Heart right ventricle (tissue), 16 donors: ENCODE results near the gene OPN1SW. TPM values are rescaled to one million over a fixed set of nuclear protein-coding genes. Genes with fewer than 3 reads are reported as not detected.

Experiments
- ATAC-seq, 8 donors: fragments of 200-7000 bp; cut with Tn5 transposase; one replicate each; pipeline ENCODE4 v1.9.1; 2020; ENCODE audit warnings: mild to moderate bottlenecking in 8 of 8, moderate library complexity in 8 of 8, moderate number of reproducible peaks in 1 of 8
- DNase-seq, 2 donors: peaks; one replicate each; pipeline ENCODE4 v3.0.0-alpha.2; 2020
- H3K27ac ChIP-seq, 10 donors: fragments of 200-600 bp; sonication (generic) in 2 of 10; one replicate each; pipeline versions ENCODE4 v1.5.0 to v1.8.0; 2020 to 2022; ENCODE audit warnings: mild to moderate bottlenecking in 3 of 10
- H3K27me3 ChIP-seq, 7 donors: fragments of 200-600 bp; one replicate each; pipeline ENCODE4 v1.8.0; 2021 to 2022; ENCODE audit warnings: mild to moderate bottlenecking in 2 of 7
- H3K36me3 ChIP-seq, 9 donors: fragments of 200-600 bp; sonication (generic) in 1 of 9; one replicate each; pipeline versions ENCODE4 v1.5.0 to v1.8.0; 2020 to 2022; ENCODE audit warnings: mild to moderate bottlenecking in 2 of 9
- H3K4me1 ChIP-seq, 9 donors: fragments of 200-600 bp; sonication (generic) in 1 of 9; one replicate each; pipeline versions ENCODE4 v1.5.0 to v1.8.0; 2020 to 2022; ENCODE audit warnings: mild to moderate bottlenecking in 4 of 9
- H3K4me3 ChIP-seq, 10 donors: fragments of 200-600 bp; sonication (generic) in 2 of 10; one replicate each; pipeline versions ENCODE4 v1.5.0 to v1.8.0; 2020 to 2022; ENCODE audit warnings: mild to moderate bottlenecking in 7 of 10, moderate library complexity in 2 of 10
- H3K9me3 ChIP-seq, 11 donors: fragments of 200-600 bp in 10 of 11; sonication (generic) in 2 of 11; one replicate each; pipeline versions ENCODE4 v1.5.0 to v1.8.0; 2013 to 2022; ENCODE audit warnings: mild to moderate bottlenecking in 2 of 11, control low read depth in 1 of 11, moderate library complexity in 1 of 11
- WGBS, 2 donors: extraction: QIAGEN DNeasy Blood & Tissue Kit; methylation state at CpG; one replicate each; pipeline ENCODE4 v1.1.7; 2013; ENCODE audit warnings: inconsistent platforms in 1 of 2; 5-methylcytosine and 5-hydroxymethylcytosine counted together
- intact Hi-C, 10 donors: fragments of 100-400 bp; cut with DNase I; formaldehyde crosslinking; loops; one replicate each; pipeline versions ENCODE4 v1.11.1 to v1.14.2; 2022
- polyA plus RNA-seq, 2 donors: library from polyadenylated mRNA; stranded (reverse); fragments of 200-250 nt; gene quantifications; one replicate each; pipeline ENCODE4 v1.2.3, GENCODE V29; 2013
- total RNA-seq, 10 donors: library from RNA; stranded (reverse); fragmentation: NEBNext Ultra II Directional in 3 of 10; extraction: Animal tissue kit (Norgen Biotek cat#: 25700) in 3 of 10; gene quantifications; one replicate each; pipeline versions ENCODE4 v1.2.1 to v1.2.4, GENCODE V29; 2021 to 2023
- TF ChIP-seq, protein P1 (sequence below), 9 donors: fragments of 200-600 bp; sonication (generic) in 2 of 9; IDR thresholded peaks; one replicate each; pipeline versions ENCODE4 v1.5.0 to v1.8.0; 2021 to 2022; ENCODE audit warnings: antibody characterized with exemption in 9 of 9, mild to moderate bottlenecking in 5 of 9, moderate library complexity in 1 of 9
- donor health status: Arrhythmogenic right ventricular cardiomyopathy.
- donor health status: ischemic (EF 13 %, LVEDD 7.1; RV severe dilation, severe dysfunction).
- donor health status: healthy with polysubstance abuse.
- donor health status: DM: no; HTN: yes; CAD: no.
- donor health status: DM: no; HTN: no; CAD: no.
- donor health status: ischemic (EF 25% LVEDD 6.9; RV normal size, moderate dysfunction).
- donor health status: ischemic (EF 25% LVEDD 5.7; RV mildly dilated, moderate dysfunction).
- donor health status: healthy.
- donor health status: DM: yes; HTN: yes; CAD: no.
- donor health status: Ischemic cardiomyopathy.
- donor health status: ischemic (EF 35%, LVEDD 5.7; RV mildly dilated, moderate dysfunction).
- donor health status: nonischemic (EF 11% LVEDD 7.7; RV severe dilation, severe dysfunction).
- donor health status: DM: yes; HTN: yes; CAD: no.
- donor health status: PGD.
- donor health status: ischemic (EF 29% LVEDD 5.4; RV normal size, mild dysfunction).
- donor health status: nonischemic (EF 23%, LVEDD 6.1; RV moderate dilation, normal function).

Gene OPN1SW
- total and polyA plus RNA-seq, 12 donors, result not detected

DNA sequence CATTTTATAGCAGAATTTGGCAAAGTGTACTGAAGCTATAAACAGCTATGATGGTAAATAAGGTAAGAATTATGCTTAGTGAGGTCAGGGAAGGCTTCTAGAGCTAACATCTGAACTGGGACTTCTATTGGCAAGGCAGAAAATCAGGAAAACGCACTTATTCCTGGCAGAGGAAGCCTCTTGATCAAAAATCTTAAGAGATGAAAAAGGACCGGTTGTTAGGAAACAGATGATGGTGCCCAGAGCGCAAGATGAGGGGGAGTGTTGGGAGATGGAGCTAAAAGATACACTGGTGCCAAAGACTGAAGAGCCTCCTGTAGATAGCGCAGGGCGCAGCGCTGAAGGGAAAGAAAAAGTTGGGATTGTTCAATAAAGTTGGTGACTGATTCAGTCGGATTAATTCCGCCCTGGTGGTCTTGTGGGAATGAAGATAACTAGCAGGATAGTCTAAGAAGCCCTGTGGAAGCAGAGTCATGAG is 37.0 kb downstream of the OPN1SW start:
- Histone ChIP-seq H3K27me3 (no peaks in the 10 kb centered on the region), H3K4me1 (peaks cover 3 to 55% (median 42%) of the 10 kb centered on the region in 9 donors), H3K36me3 (peaks cover 0 to 3% (median 0%) of the 10 kb centered on the region in 9 donors), H3K9me3 (no peaks in the 10 kb centered on the region), H3K4me3 (peak overlapping the region in 9 of 10 donors; percentile 69 to 99 (median 94)), H3K27ac (peak overlapping the region; percentile 31 to 97 (median 94))
- TF ChIP-seq, protein P1, sequence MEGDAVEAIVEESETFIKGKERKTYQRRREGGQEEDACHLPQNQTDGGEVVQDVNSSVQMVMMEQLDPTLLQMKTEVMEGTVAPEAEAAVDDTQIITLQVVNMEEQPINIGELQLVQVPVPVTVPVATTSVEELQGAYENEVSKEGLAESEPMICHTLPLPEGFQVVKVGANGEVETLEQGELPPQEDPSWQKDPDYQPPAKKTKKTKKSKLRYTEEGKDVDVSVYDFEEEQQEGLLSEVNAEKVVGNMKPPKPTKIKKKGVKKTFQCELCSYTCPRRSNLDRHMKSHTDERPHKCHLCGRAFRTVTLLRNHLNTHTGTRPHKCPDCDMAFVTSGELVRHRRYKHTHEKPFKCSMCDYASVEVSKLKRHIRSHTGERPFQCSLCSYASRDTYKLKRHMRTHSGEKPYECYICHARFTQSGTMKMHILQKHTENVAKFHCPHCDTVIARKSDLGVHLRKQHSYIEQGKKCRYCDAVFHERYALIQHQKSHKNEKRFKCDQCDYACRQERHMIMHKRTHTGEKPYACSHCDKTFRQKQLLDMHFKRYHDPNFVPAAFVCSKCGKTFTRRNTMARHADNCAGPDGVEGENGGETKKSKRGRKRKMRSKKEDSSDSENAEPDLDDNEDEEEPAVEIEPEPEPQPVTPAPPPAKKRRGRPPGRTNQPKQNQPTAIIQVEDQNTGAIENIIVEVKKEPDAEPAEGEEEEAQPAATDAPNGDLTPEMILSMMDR (IDR thresholded peaks at IDR 0.05), result no peak
- peak in 1 of 2 donors; percentile 8 for DNase-seq
- 1 to 3% methylated on average over 8 of the region's 8 CpGs for WGBS, 2 donors
- ATAC-seq, result peak in 7 of 8 donors; percentile 6 to 46 (median 16)
- intact Hi-C loops, result loop anchor here in 7 of 10 donors (1.0 to 10.0 kb wide), 5 partner anchors 92 to 136 kb away; partner anchors contain the start of genes ATP6V1F (in 5 of the 7) and FLNC (in 1 of the 7)

DNA sequence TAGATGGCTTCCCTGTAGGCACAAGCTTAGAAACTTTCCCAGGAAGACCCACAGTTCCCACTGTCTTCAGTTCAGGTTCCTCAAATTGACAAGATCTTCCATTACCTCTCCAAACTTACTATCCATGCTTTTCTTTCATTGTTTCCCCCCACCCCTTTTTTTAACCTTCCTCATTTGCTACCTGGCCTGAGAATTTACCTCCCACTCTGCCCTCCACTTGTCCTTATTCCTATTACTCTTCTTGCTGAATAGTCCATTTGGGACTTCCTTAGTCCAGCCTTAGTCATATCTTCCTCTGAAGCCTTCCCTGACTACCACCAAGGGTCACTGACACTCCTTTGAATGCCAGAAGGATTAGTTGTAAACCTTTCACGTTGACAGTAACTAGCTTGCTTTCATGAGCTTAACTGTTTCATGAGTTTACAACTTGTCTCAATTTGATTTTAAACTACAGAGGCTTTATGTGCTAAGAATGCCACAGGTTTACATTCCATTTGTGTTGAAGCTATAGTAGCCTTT is 37.7 kb downstream of the OPN1SW start:
- ATAC-seq (no peak), DNase-seq (no peak)
- H3K9me3 ChIP-seq, result no peaks in the 10 kb centered on the region
- H3K36me3 ChIP-seq, result no peaks in the 10 kb centered on the region
- peaks cover 3 to 48% (median 36%) of the 10 kb centered on the region in 9 donors for H3K4me1 ChIP-seq
- TF ChIP-seq, protein P1 (IDR thresholded peaks at IDR 0.05), result no peak
- intact Hi-C loops, result loop anchor here in 6 of 10 donors (2.0 to 10.0 kb wide), 4 partner anchors 93 to 137 kb away; partner anchors contain the start of genes ATP6V1F (in 4 of the 6) and FLNC (in 1 of the 6)
- H3K27me3 ChIP-seq, result peaks cover 0 to 1% (median 0%) of the 10 kb centered on the region in 7 donors
- no peak overlapping the region for H3K4me3 ChIP-seq
- peak overlapping the region in 7 of 10 donors; percentile 93 to 97 (median 94) for H3K27ac ChIP-seq
- WGBS, 2 donors, result 17 to 29% methylated on average over 1 of the region's 1 CpG

DNA sequence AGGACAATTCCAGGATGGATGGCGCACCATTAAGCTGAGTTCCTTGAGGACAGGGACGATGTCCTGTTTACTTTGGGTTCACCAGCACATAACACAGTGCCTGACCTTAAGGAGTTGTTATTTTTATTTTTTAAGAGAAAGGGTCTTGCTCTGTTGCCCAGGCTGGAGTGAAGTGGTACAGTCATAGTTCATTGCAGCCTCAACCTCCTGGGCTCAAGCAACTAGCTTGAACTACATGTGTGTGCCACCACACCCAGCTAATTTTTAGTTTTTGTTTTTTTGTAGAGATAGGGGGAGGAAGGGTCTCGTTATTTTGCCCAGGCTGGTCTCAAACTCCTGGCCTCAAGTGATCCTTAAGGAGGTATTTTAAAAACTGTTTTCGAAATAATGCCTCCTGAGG is 38.2 kb downstream of the OPN1SW start:
- no peak overlapping the region for H3K4me3 ChIP-seq
- ATAC-seq, result no peak
- intact Hi-C loops, result loop anchor here in 5 of 10 donors (5.0 to 10.0 kb wide), 3 partner anchors 125 to 137 kb away; partner anchors contain the start of gene ATP6V1F (in 4 of the 5)

DNA sequence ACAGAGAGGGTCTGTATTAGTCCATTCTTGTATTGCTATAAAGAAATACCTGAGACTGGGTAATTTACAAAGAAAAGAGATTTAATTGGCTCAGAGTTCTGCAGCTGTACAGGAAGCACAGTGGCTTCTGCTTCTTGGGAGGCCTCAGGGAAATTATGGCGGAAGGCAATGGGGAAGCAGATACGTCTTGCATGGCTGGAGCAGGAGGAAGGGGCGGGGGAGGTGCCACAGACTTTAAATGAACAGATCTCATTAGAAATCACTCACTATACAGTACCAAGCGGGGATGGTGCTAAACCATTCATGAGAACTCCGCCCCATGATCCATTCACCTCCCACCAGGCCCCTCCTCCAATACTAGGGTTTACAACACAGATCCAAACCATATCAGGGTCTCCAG is 40.2 kb downstream of the OPN1SW start:
- H3K27me3 ChIP-seq, result peaks cover 0 to 6% (median 0%) of the 10 kb centered on the region in 7 donors
- no peaks in the 10 kb centered on the region for H3K36me3 ChIP-seq
- no peak for DNase-seq
- peaks cover 0 to 23% (median 12%) of the 10 kb centered on the region in 9 donors for H3K4me1 ChIP-seq
- intact Hi-C loops, result loop anchor here in 5 of 10 donors (5.0 to 10.0 kb wide), 3 partner anchors 127 to 139 kb away; partner anchors contain the start of gene ATP6V1F (in 4 of the 5)
- H3K27ac ChIP-seq, result peak overlapping the region in 1 of 10 donors; percentile 54
- WGBS, 2 donors, result 89 to 91% methylated on average over 5 of the region's 5 CpGs
- TF ChIP-seq, protein P1 (IDR thresholded peaks at IDR 0.05), result no peak
- no peak overlapping the region for H3K4me3 ChIP-seq
- H3K9me3 ChIP-seq, result no peaks in the 10 kb centered on the region
- no peak for ATAC-seq

More for the DNA sequence above, 38.2 kb downstream of the OPN1SW start:
- Histone ChIP-seq H3K4me1 (peaks cover 3 to 43% (median 32%) of the 10 kb centered on the region in 9 donors), H3K27ac (no peak overlapping the region), H3K9me3 (no peaks in the 10 kb centered on the region), H3K27me3 (peaks cover 0 to 6% (median 0%) of the 10 kb centered on the region in 7 donors), H3K36me3 (no peaks in the 10 kb centered on the region)
- DNase-seq, result no peak
- TF ChIP-seq, protein P1 (IDR thresholded peaks at IDR 0.05), result no peak
- 91 to 96% methylated on average over 4 of the region's 4 CpGs for WGBS, 2 donors
